ENCODE data around the gene HTRA3. TPM values are rescaled to one million over a fixed set of nuclear protein-coding genes. Genes with fewer than 3 reads are reported as not detected.

HTRA3 gene
- total and polyA plus RNA-seq, 2 of the 8 experiments (the other 6 are each of a cell fraction or from before 2014, with no cell fraction given): 3.2 to 5.8 TPM

GRCh38 chr4:8328456-8328855, 58.9 kb downstream of the HTRA3 start:
- DNase-seq (ENCODE audit: low read depth in 1 of 2, low spot score in 2 of 2) (no peak), FAIRE-seq (no peak)
- no peak overlapping the region for H3K56ac ChIP-seq (replicated peaks; ENCODE audit: insufficient read length, low read depth, low read length)
- no peak overlapping the region for H2BK15ac ChIP-seq (ENCODE audit: low read length)
- WGBS, 2 experiments (ENCODE audit: extremely low coverage in 1 of 2, insufficient coverage in 1 of 2, insufficient read length in 1 of 2, insufficient replicate concordance in 2 of 2, low coverage in 1 of 2, low lambda C conversion rate in 2 of 2, missing lambda C conversion rate in 1 of 2): 88% methylated on average over 3 of the region's 3 CpGs; no CpG with 5 or more reads in 1 of the 2 experiments
- no peak overlapping the region for H3K23ac ChIP-seq (ENCODE audit: insufficient read length)
- H2BK120ac ChIP-seq (replicated peaks; ENCODE audit: low read depth, low read length): no peak overlapping the region
- H4K5ac ChIP-seq (ENCODE audit: insufficient read length, low read depth, low read length): no peak overlapping the region
- ChIA-PET POLR2A (ENCODE audit: partially characterized antibody) (no interaction called here), CTCF (ENCODE audit: partially characterized antibody) (interaction anchor here (0.7 to 2.0 kb wide), 5 partner anchors 8 to 86 kb away, joined by 3 to 10 read pairs (median 5); no protein-coding TSS in a partner anchor)
- no peaks in the 10 kb centered on the region for H3K79me2 ChIP-seq (ENCODE audit: control insufficient read depth in 1 of 2, insufficient read depth in 2 of 2, low read length in 2 of 2)
- no peaks in the 10 kb centered on the region for H3K79me1 ChIP-seq (ENCODE audit: low read depth, low read length)
- H2BK5ac ChIP-seq (ENCODE audit: low read depth, low read length): no peak overlapping the region
- H3K18ac ChIP-seq (ENCODE audit: extremely low read depth, low read length): no peak overlapping the region
- H2BK12ac ChIP-seq (ENCODE audit: low read depth, low read length): no peak overlapping the region
- no peak overlapping the region for H3K27ac ChIP-seq (ENCODE audit: low read depth, low read length)
- no peak overlapping the region for H3K4me2 ChIP-seq (ENCODE audit: insufficient read depth in 1 of 2, low read depth in 2 of 2, low read length in 2 of 2)
- no peak for TF ChIP-seq YY1 (IDR thresholded peaks at IDR 0.05; ENCODE audit: low read depth, low read length)
- H3K27me3 ChIP-seq (replicated peaks in 1 of 4; ENCODE audit: control insufficient read depth in 3 of 4, extremely low read depth in 1 of 4, insufficient read depth in 3 of 4, low read length in 3 of 4): no peaks in the 10 kb centered on the region
- no peak overlapping the region for H3K14ac ChIP-seq (ENCODE audit: insufficient read length)
- H3K9me3 ChIP-seq (ENCODE audit: insufficient read depth in 2 of 2, low read depth in 1 of 2, low read length in 1 of 2): no peaks in the 10 kb centered on the region; a peak in 2 of 4 replicates
- no peak overlapping the region for H4K8ac ChIP-seq (ENCODE audit: extremely low read depth, insufficient read depth, low read length)
- H3K4ac ChIP-seq (replicated peaks; ENCODE audit: insufficient read length, low read depth, low read length): no peak overlapping the region
- H3K4me3 ChIP-seq (ENCODE audit: extremely low read depth in 1 of 4, insufficient read depth in 2 of 4, low read depth in 3 of 4, low read length in 4 of 4): no peak overlapping the region
- H2AK5ac ChIP-seq (ENCODE audit: low read depth, low read length): no peak overlapping the region
- no peak overlapping the region for H2BK20ac ChIP-seq (ENCODE audit: low read length)
- no peak overlapping the region for H4K91ac ChIP-seq (replicated peaks; ENCODE audit: insufficient read length, low read length)
- H3K4me1 ChIP-seq (replicated peaks in 1 of 4; ENCODE audit: control insufficient read depth in 3 of 4, insufficient read depth in 4 of 4, low read length in 3 of 4): no peaks in the 10 kb centered on the region
- H3K36me3 ChIP-seq (ENCODE audit: control insufficient read depth in 2 of 4, insufficient read depth in 4 of 4, low read length in 3 of 4): no peaks in the 10 kb centered on the region
- no peak overlapping the region for H2AFZ ChIP-seq (ENCODE audit: low read length)
- H3K23me2 ChIP-seq (ENCODE audit: low read depth, low read length): no peaks in the 10 kb centered on the region
- no peak overlapping the region for H3K9ac ChIP-seq (replicated peaks in 1 of 4; ENCODE audit: extremely low read depth in 1 of 4, low read depth in 3 of 4, low read length in 3 of 4)
- H4K20me1 ChIP-seq (replicated peaks in 1 of 2; ENCODE audit: control insufficient read depth in 1 of 2, insufficient read depth in 2 of 2, low read length in 2 of 2): no peaks in the 10 kb centered on the region

All from H1 (cell line).